Measurements from ENCODE around the gene KCNK17.
"Not testable (repeated sequence)": the region's sequence is repeated elsewhere in the genome, so short reads cannot be mapped to it uniquely, and the experiment has no call there.

The KCNK17 gene

GRCh38 chr6:39287601-39288000, 26.6 kb downstream of the KCNK17 start:
- peaks cover 12% of the 10 kb centered on the region for H3K4me1 Mint-ChIP-seq
- DNase-seq: no peak
- no peaks in the 10 kb centered on the region for H3K36me3 Mint-ChIP-seq (ENCODE audit: low read depth)
- peaks cover 42% of the 10 kb centered on the region for H3K27me3 Mint-ChIP-seq (ENCODE audit: low read depth, poor library complexity)
- H3K27ac Mint-ChIP-seq: no peak overlapping the region
- no peak overlapping the region for H3K4me3 Mint-ChIP-seq
- no peaks in the 10 kb centered on the region for H3K9me3 Mint-ChIP-seq
- no peak for TF ChIP-seq CTCF (IDR thresholded peaks at IDR 0.05)

- not testable (repeated sequence) for H3K9me3 Mint-ChIP-seq, H3K27ac Mint-ChIP-seq
These were observed 27.6 kb downstream of the KCNK17 start for GRCh38 chr6:39286596-39286995.

GRCh38 chr6:39282774-39283173, 31.4 kb downstream of the KCNK17 start:
- Mint-ChIP-seq H3K36me3 (ENCODE audit: low read depth) (no peaks in the 10 kb centered on the region), H3K9me3 (no peaks in the 10 kb centered on the region), H3K4me3 (no peak overlapping the region), H3K27me3 (ENCODE audit: low read depth, poor library complexity) (peaks cover 45% of the 10 kb centered on the region), H3K4me1 (peaks cover 4% of the 10 kb centered on the region), H3K27ac (no peak overlapping the region)
- DNase-seq: no peak
- TF ChIP-seq CTCF (IDR thresholded peaks at IDR 0.05): no peak

More at GRCh38 chr6:39286596-39286995, 27.6 kb downstream of the KCNK17 start:
- H3K4me3 Mint-ChIP-seq; DNase-seq; H3K4me1 Mint-ChIP-seq; H3K36me3 Mint-ChIP-seq (ENCODE audit: low read depth): not testable (repeated sequence)
- H3K27me3 Mint-ChIP-seq (ENCODE audit: low read depth, poor library complexity): peaks cover 34% of the 10 kb centered on the region

- Mint-ChIP-seq H3K4me3 (no peak overlapping the region), H3K9me3 (no peaks in the 10 kb centered on the region), H3K27ac (no peak overlapping the region), H3K27me3 (ENCODE audit: low read depth, poor library complexity) (peaks cover 42% of the 10 kb centered on the region), H3K4me1 (peaks cover 4% of the 10 kb centered on the region), H3K36me3 (ENCODE audit: low read depth) (no peaks in the 10 kb centered on the region)
- DNase-seq: no peak
- TF ChIP-seq CTCF (IDR thresholded peaks at IDR 0.05): no peak
These were observed 32.8 kb downstream of the KCNK17 start for GRCh38 chr6:39281312-39281980.

GRCh38 chr6:39280247-39280731, 33.9 kb downstream of the KCNK17 start:
- Mint-ChIP-seq H3K4me3 (no peak overlapping the region), H3K36me3 (ENCODE audit: low read depth) (no peaks in the 10 kb centered on the region)

GRCh38 chr6:39279539-39279938, 34.7 kb downstream of the KCNK17 start:
- no peaks in the 10 kb centered on the region for H3K9me3 Mint-ChIP-seq
- no peaks in the 10 kb centered on the region for H3K36me3 Mint-ChIP-seq (ENCODE audit: low read depth)
- peaks cover 46% of the 10 kb centered on the region for H3K27me3 Mint-ChIP-seq (ENCODE audit: low read depth, poor library complexity)
- H3K4me3 Mint-ChIP-seq: no peak overlapping the region
- peaks cover 4% of the 10 kb centered on the region for H3K4me1 Mint-ChIP-seq
- no peak overlapping the region for H3K27ac Mint-ChIP-seq
- TF ChIP-seq CTCF (IDR thresholded peaks at IDR 0.05): no peak
- DNase-seq: no peak

More at GRCh38 chr6:39280247-39280731, 33.9 kb downstream of the KCNK17 start:
- TF ChIP-seq CTCF (IDR thresholded peaks at IDR 0.05): no peak
- Mint-ChIP-seq H3K27ac (no peak overlapping the region), H3K9me3 (no peaks in the 10 kb centered on the region), H3K4me1 (peaks cover 4% of the 10 kb centered on the region), H3K27me3 (ENCODE audit: low read depth, poor library complexity) (peaks cover 46% of the 10 kb centered on the region)
- DNase-seq: no peak
